Kidney (tissue), 14 donors: ENCODE results near the gene JCAD. TPM values are rescaled to one million over a fixed set of nuclear protein-coding genes. Genes with fewer than 3 reads are reported as not detected.

Source experiments
- DNase-seq, 5 donors: peaks; one replicate each; pipeline ENCODE4 v3.0.0-alpha.2; 2013 to 2020
- FAIRE-seq: peaks from 2 replicates; lab custom pipeline; 2012; peaks lifted over from hg19 to GRCh38; lab: Jason Lieb, UNC
- H3K27ac ChIP-seq, 2 donors: one replicate each; pipeline ENCODE4 v1.7.0; 2013; ENCODE audit warnings: low read depth in 2 of 2, low read length in 2 of 2, inconsistent platforms in 1 of 2
- H3K27me3 ChIP-seq: one replicate; pipeline ENCODE4 v1.7.1; 2013; ENCODE audit warnings: low read length, inconsistent platforms; ENCODE audit not compliant: control insufficient read depth, insufficient read depth
- H3K36me3 ChIP-seq, 3 donors: one replicate each; pipeline versions ENCODE4 v1.7.0 to v1.7.1; 2013; ENCODE audit warnings: low read length in 3 of 3, control low read depth in 1 of 3, inconsistent platforms in 1 of 3; ENCODE audit not compliant: insufficient read depth in 3 of 3, control insufficient read depth in 2 of 3
- H3K4me1 ChIP-seq, 3 donors: one replicate each; pipeline versions ENCODE4 v1.7.0 to v1.7.1; 2013; ENCODE audit warnings: low read length in 3 of 3, inconsistent platforms in 1 of 3, low read depth in 1 of 3; ENCODE audit not compliant: control insufficient read depth in 2 of 3, insufficient read depth in 2 of 3
- H3K4me3 ChIP-seq, 3 donors: one replicate each; pipeline versions ENCODE4 v1.7.0 to v1.8.1; 2013; ENCODE audit warnings: low read length in 3 of 3, control low read depth in 1 of 3, inconsistent platforms in 1 of 3
- H3K9ac ChIP-seq, 3 donors: one replicate each; pipeline versions ENCODE4 v1.7.0 to v1.7.1; 2013; ENCODE audit warnings: low read length in 3 of 3, control low read depth in 1 of 3, inconsistent platforms in 1 of 3
- H3K9me3 ChIP-seq, 3 donors: one replicate each; pipeline versions ENCODE4 v1.7.0 to v1.7.1; 2013; ENCODE audit warnings: low read length in 3 of 3, control low read depth in 1 of 3, inconsistent platforms in 1 of 3; ENCODE audit not compliant: control insufficient read depth in 2 of 3, insufficient read depth in 1 of 3
- CTCF ChIP-seq: IDR thresholded peaks from 3 replicates; pipeline ENCODE4 v1.5.1; 2012; ENCODE audit warnings: mild to moderate bottlenecking, moderate library complexity, borderline replicate concordance; ENCODE audit not compliant: insufficient read depth; ENCODE audit errors: extremely low read depth
- intact Hi-C: fragments of 100-400 bp; cut with DNase I; formaldehyde crosslinking; loops from one replicate; pipeline ENCODE4 v1.11.1; 2022
- polyA plus RNA-seq: library from polyadenylated mRNA; stranded (reverse); fragments of 350-450 nt; fragmentation: Illumina TruSeq; extraction: RNeasy Lipid Tissue Mini Kit (QIAGEN cat#74804); gene quantifications from one replicate; pipeline ENCODE4 v1.2.3, GENCODE V29; 2014; ENCODE audit warnings: low read depth, low replicate concordance; ENCODE audit not compliant: insufficient read depth
- total RNA-seq: library from RNA; stranded (reverse); fragmentation: NEBNext Ultra II Directional; extraction: Animal tissue kit (Norgen Biotek cat#: 25700); gene quantifications from one replicate; pipeline ENCODE4 v1.2.1, GENCODE V29; 2021
- donor health status: control.
- donor health status: control.
- donor health status: control.
- donor health status: control.
- donor health status: control.
- donor health status: DM: yes; HTN: yes; CAD: no.
- donor health status: Normal renal cell carcinoma (clear cell type).

The JCAD gene
- total and polyA plus RNA-seq, 2 donors from 2014 or later = 15.7 to 27.1 TPM

- no peak overlapping the region for H3K4me3 ChIP-seq
- H3K36me3 ChIP-seq = no peaks in the 10 kb centered on the region
- no peak overlapping the region for H3K9ac ChIP-seq
- FAIRE-seq (no peak), DNase-seq (no peak)
- H3K27me3 ChIP-seq = no peaks in the 10 kb centered on the region
- H3K9me3 ChIP-seq = no peaks in the 10 kb centered on the region
- peaks cover 0 to 5% (median 5%) of the 10 kb centered on the region in 3 donors for H3K4me1 ChIP-seq
- intact Hi-C loops = no loop called here
- no peak for TF ChIP-seq CTCF
- H3K27ac ChIP-seq = no peak overlapping the region
Observed at GRCh38 chr10:30056281-30056680, 3.1 kb downstream of the JCAD start.

- Histone ChIP-seq H3K27me3 (no peaks in the 10 kb centered on the region), H3K4me1 (peaks cover 0 to 5% (median 5%) of the 10 kb centered on the region in 3 donors), H3K9me3 (no peaks in the 10 kb centered on the region), H3K9ac (no peak overlapping the region), H3K36me3 (no peaks in the 10 kb centered on the region), H3K27ac (peak overlapping the region; percentile 28 to 34), H3K4me3 (peak overlapping the region in 1 of 3 donors; percentile 25)
- TF ChIP-seq CTCF = no peak
- no peak for DNase-seq
- intact Hi-C loops = no loop called here
- no peak for FAIRE-seq
Observed at GRCh38 chr10:30055226-30055662, 4.1 kb downstream of the JCAD start.

GRCh38 chr10:30052062-30052461, 7.3 kb downstream of the JCAD start:
- Histone ChIP-seq H3K4me3 (no peak overlapping the region), H3K4me1 (no peaks in the 10 kb centered on the region), H3K36me3 (no peaks in the 10 kb centered on the region), H3K27ac (no peak overlapping the region), H3K9me3 (no peaks in the 10 kb centered on the region), H3K9ac (no peak overlapping the region), H3K27me3 (no peaks in the 10 kb centered on the region)
- no peak for TF ChIP-seq CTCF
- intact Hi-C loops = no loop called here
- DNase-seq = no peak
- no peak for FAIRE-seq

- H3K27me3 ChIP-seq = no peaks in the 10 kb centered on the region
- no peak overlapping the region for H3K9ac ChIP-seq
- intact Hi-C loops = no loop called here
- no peak for TF ChIP-seq CTCF
- peak in 1 of 5 donors; percentile 23 for DNase-seq
- H3K4me1 ChIP-seq = no peaks in the 10 kb centered on the region
- no peak overlapping the region for H3K27ac ChIP-seq
- FAIRE-seq = no peak
- H3K36me3 ChIP-seq = no peaks in the 10 kb centered on the region
- no peak overlapping the region for H3K4me3 ChIP-seq
- no peaks in the 10 kb centered on the region for H3K9me3 ChIP-seq
Observed at GRCh38 chr10:30051220-30051619, 8.2 kb downstream of the JCAD start.
